Lower leg skin (tissue), 4 donors: ENCODE results near the gene TCF21. TPM values are rescaled to one million over a fixed set of nuclear protein-coding genes. Genes with fewer than 3 reads are reported as not detected.

Experiments used
- DNase-seq, 2 donors: peaks; one replicate each; pipeline ENCODE4 v3.0.0-alpha.2; 2019; ENCODE audit warnings: low spot score in 2 of 2
- H3K4me3 ChIP-seq: fragments of 200-600 bp; sonication (generic); 2 replicates; pipeline ENCODE4 v1.5.1; 2017; ENCODE audit warnings: mild to moderate bottlenecking, low read depth; ENCODE audit not compliant: poor library complexity, severe bottlenecking
- CTCF ChIP-seq, 3 donors: fragments of 450-650 bp; IDR thresholded peaks; one replicate each; pipeline ENCODE4 v1.5.1; 2016; ENCODE audit warnings: antibody characterized with exemption in 3 of 3, mild to moderate bottlenecking in 3 of 3, moderate library complexity in 2 of 3
- POLR2A ChIP-seq, 2 donors: fragments of 450-650 bp; IDR thresholded peaks; one replicate each; pipeline ENCODE4 v1.6.1; 2016 to 2017; ENCODE audit warnings: antibody characterized with exemption in 2 of 2, mild to moderate bottlenecking in 1 of 2, moderate library complexity in 1 of 2
- WGBS, 2 donors: methylation state at CpG; one replicate each; pipeline ENCODE4 v1.1.5; 2018; 5-methylcytosine and 5-hydroxymethylcytosine counted together
- intact Hi-C: fragments of 100-400 bp; cut with DNase I; formaldehyde crosslinking; loops from one replicate; pipeline ENCODE4 v1.15.0; 2023; ENCODE audit warnings: low total_unique reads
- total RNA-seq, 4 donors: library from RNA; depleted of rRNA; stranded (reverse); fragments of >200 nt; gene quantifications; one replicate each; pipeline ENCODE4 v1.1.0, GENCODE V29; 2016

TCF21 gene
- total RNA-seq, 4 donors from 2014 or later, result 0.07 to 0.23 TPM; not detected in 2

DNA sequence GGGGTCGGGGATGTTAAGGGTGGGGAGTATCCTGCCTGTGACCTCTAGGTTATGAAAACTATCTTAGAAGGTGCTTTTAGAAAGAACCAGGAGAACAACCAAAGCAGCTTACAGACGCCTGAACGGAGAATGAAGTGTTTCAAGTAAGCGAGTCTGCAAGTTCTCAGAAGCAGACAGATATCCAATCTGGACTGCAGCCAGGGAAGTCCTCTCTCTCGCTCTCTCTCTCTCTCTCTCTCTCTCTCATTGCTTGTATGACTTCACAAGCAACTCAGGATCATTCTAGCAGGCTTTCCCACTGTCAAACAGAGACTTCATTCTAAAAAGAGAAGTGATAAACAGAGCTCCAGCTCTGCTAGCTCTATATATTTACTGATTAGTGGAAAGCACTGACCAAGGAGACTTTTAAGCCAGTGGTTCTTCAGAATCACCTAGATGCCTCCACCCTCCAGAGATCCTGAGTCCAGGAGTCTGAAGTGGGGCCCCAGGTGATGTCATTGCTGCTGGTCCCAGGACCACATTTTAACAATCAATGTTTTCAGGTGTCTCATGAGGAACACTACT is 6.0 kb downstream of the TCF21 start:
- 13 to 17% methylated on average over 5 of the region's 5 CpGs for WGBS, 2 donors
- intact Hi-C loops, result no loop called here
- H3K4me3 ChIP-seq, result no peak overlapping the region
- DNase-seq, result no peak
- TF ChIP-seq POLR2A (IDR thresholded peaks at IDR 0.05), result no peak
- no peak for TF ChIP-seq CTCF (IDR thresholded peaks at IDR 0.05)

- intact Hi-C loops, result no loop called here
- WGBS, 2 donors, result 1 to 5% methylated on average over 37 to 45 of the region's 45 CpGs
- no peak for TF ChIP-seq CTCF (IDR thresholded peaks at IDR 0.05)
- no peak for TF ChIP-seq POLR2A (IDR thresholded peaks at IDR 0.05)
- no peak for DNase-seq
- no peak overlapping the region for H3K4me3 ChIP-seq
These were observed 6.8 kb downstream of the TCF21 start for GRCh38 chr6:133895573-133896343.

DNA sequence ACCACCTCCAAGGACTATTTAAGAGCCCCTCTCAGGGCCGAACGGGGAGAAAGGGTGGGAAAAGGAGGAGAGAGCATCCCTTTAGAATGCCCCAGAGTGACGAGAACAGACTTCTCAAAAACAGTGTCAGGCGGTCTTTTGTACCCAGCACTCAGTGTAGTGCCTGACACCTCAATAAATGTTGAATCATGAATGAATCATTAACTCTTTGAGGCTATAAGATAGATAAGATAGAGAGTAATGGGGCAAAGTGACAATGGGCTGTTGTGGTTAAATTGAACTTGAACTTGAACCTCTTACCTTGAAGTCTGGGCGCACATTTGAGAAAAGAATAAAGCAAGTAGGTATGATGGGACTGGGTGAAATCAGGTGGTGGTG is 7.4 kb downstream of the TCF21 start:
- WGBS, 2 donors, result 32 to 43% methylated on average over 5 of the region's 5 CpGs
- TF ChIP-seq CTCF (IDR thresholded peaks at IDR 0.05), result no peak
- no peak for TF ChIP-seq POLR2A (IDR thresholded peaks at IDR 0.05)
- DNase-seq, result no peak
- intact Hi-C loops, result no loop called here
- H3K4me3 ChIP-seq, result no peak overlapping the region

GRCh38 chr6:133898263-133898662 is 9.3 kb downstream of the TCF21 start:
- no peak overlapping the region for H3K4me3 ChIP-seq
- TF ChIP-seq CTCF (IDR thresholded peaks at IDR 0.05) (no peak), POLR2A (IDR thresholded peaks at IDR 0.05) (no peak)
- intact Hi-C loops, result no loop called here
- 67 to 70% methylated on average over 1 of the region's 1 CpG for WGBS, 2 donors
- no peak for DNase-seq

GRCh38 chr6:133899556-133899955 is 10.6 kb downstream of the TCF21 start:
- TF ChIP-seq CTCF (IDR thresholded peaks at IDR 0.05) (no peak), POLR2A (IDR thresholded peaks at IDR 0.05) (no peak)
- H3K4me3 ChIP-seq, result no peak overlapping the region
- no peak for DNase-seq
- intact Hi-C loops, result no loop called here
